ENCODE data around the gene LCN9. TPM values are rescaled to one million over a fixed set of nuclear protein-coding genes. Genes with fewer than 3 reads are reported as not detected.

Gene LCN9
- total and polyA plus RNA-seq, 2 experiments from 2014 or later = not detected

DNA sequence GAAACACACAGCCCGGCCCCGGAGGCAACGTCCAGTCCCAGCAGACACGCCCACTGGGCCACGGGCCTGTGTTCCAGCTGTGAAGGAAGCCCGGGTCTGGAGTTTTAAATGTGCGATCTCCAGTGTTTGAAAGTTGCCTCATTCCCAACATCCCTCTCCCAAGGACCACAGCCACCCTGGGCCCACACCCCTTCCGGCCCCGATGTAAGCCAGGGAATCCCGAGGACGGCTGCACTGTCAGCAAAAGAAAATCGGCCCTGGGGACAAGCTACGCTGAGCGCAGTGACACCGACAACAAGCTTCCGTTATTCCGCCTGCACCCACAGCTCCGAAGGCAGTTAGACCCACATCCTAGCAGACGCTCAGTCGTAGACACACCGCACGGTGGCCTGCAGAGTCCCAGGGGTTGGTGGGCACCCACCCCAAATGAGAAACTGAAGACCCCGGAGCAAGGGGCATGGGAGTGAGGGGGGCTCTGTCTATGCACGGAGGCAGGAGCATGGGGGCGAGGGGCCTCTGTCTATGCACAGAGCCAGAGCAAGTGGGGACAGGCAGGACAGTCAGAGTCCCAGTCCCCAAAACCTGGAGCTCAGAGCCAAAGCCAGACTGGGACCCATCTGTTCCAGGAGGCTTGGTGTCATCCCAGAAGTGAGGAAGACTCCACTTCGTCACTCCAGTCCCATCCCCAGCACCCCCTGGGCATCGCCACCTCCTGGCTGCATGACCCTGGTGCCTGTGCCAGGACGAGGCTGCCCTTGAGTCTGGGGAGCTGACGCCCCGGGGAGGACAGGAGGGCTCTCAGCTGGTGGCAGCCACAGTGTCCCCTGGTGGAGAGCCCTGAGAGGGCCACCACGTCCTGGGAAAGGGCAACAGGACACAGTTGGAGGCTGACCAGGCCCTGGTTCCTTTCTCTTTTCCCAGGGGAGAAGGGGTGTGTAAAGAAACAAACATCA is 47.2 kb upstream of the LCN9 start:
- ATAC-seq = peak; percentile 30; the same call in 2 of the 3 replicates
- H3K27ac Mint-ChIP-seq = no peak overlapping the region; the same call in 1 of the 2 replicates
- H3K4me1 Mint-ChIP-seq = no peaks in the 10 kb centered on the region

More for the DNA sequence above, 47.2 kb upstream of the LCN9 start:
- Histone ChIP-seq H3K36me3 (ENCODE audit: insufficient read depth) (no peaks in the 10 kb centered on the region), H3K4me1 (ENCODE audit: insufficient read depth) (no peaks in the 10 kb centered on the region), H4K20me1 (replicated peaks; ENCODE audit: insufficient read depth) (no peaks in the 10 kb centered on the region), H2AFZ (no peak overlapping the region), H3K4me3 (no peak overlapping the region), H3K4me2 (no peak overlapping the region), H3K27me3 (ENCODE audit: insufficient read depth) (no peaks in the 10 kb centered on the region), H3F3A (replicated peaks; ENCODE audit: low read depth) (no peaks in the 10 kb centered on the region), H3K79me2 (replicated peaks; ENCODE audit: insufficient read depth) (no peaks in the 10 kb centered on the region), H3K9me2 (ENCODE audit: insufficient read depth) (no peaks in the 10 kb centered on the region), H3K27ac (ENCODE audit: low read depth) (no peak overlapping the region)
- TF ChIP-seq, protein P1, sequence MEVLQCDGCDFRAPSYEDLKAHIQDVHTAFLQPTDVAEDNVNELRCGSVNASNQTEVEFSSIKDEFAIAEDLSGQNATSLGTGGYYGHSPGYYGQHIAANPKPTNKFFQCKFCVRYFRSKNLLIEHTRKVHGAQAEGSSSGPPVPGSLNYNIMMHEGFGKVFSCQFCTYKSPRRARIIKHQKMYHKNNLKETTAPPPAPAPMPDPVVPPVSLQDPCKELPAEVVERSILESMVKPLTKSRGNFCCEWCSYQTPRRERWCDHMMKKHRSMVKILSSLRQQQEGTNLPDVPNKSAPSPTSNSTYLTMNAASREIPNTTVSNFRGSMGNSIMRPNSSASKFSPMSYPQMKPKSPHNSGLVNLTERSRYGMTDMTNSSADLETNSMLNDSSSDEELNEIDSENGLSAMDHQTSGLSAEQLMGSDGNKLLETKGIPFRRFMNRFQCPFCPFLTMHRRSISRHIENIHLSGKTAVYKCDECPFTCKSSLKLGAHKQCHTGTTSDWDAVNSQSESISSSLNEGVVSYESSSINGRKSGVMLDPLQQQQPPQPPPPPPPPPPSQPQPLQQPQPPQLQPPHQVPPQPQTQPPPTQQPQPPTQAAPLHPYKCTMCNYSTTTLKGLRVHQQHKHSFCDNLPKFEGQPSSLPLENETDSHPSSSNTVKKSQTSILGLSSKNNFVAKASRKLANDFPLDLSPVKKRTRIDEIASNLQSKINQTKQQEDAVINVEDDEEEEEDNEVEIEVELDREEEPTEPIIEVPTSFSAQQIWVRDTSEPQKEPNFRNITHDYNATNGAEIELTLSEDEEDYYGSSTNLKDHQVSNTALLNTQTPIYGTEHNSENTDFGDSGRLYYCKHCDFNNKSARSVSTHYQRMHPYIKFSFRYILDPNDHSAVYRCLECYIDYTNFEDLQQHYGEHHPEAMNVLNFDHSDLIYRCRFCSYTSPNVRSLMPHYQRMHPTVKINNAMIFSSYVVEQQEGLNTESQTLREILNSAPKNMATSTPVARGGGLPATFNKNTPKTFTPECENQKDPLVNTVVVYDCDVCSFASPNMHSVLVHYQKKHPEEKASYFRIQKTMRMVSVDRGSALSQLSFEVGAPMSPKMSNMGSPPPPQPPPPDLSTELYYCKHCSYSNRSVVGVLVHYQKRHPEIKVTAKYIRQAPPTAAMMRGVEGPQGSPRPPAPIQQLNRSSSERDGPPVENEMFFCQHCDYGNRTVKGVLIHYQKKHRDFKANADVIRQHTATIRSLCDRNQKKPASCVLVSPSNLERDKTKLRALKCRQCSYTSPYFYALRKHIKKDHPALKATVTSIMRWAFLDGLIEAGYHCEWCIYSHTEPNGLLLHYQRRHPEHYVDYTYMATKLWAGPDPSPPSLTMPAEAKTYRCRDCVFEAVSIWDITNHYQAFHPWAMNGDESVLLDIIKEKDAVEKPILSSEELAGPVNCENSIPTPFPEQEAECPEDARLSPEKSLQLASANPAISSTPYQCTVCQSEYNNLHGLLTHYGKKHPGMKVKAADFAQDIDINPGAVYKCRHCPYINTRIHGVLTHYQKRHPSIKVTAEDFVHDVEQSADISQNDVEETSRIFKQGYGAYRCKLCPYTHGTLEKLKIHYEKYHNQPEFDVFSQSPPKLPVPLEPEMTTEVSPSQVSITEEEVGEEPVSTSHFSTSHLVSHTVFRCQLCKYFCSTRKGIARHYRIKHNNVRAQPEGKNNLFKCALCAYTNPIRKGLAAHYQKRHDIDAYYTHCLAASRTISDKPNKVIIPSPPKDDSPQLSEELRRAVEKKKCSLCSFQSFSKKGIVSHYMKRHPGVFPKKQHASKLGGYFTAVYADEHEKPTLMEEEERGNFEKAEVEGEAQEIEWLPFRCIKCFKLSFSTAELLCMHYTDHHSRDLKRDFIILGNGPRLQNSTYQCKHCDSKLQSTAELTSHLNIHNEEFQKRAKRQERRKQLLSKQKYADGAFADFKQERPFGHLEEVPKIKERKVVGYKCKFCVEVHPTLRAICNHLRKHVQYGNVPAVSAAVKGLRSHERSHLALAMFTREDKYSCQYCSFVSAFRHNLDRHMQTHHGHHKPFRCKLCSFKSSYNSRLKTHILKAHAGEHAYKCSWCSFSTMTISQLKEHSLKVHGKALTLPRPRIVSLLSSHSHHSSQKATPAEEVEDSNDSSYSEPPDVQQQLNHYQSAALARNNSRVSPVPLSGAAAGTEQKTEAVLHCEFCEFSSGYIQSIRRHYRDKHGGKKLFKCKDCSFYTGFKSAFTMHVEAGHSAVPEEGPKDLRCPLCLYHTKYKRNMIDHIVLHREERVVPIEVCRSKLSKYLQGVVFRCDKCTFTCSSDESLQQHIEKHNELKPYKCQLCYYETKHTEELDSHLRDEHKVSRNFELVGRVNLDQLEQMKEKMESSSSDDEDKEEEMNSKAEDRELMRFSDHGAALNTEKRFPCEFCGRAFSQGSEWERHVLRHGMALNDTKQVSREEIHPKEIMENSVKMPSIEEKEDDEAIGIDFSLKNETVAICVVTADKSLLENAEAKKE (CRISPR knock-in tag; IDR thresholded peaks at IDR 0.05) = no peak
- TF ChIP-seq JUNB (IDR thresholded peaks at IDR 0.05; ENCODE audit: unreplicated experiment) = no peak
- no peak for TF ChIP-seq EZH2phosphoT487 (IDR thresholded peaks at IDR 0.05; ENCODE audit: unreplicated experiment)
- TF ChIP-seq, protein P2, sequence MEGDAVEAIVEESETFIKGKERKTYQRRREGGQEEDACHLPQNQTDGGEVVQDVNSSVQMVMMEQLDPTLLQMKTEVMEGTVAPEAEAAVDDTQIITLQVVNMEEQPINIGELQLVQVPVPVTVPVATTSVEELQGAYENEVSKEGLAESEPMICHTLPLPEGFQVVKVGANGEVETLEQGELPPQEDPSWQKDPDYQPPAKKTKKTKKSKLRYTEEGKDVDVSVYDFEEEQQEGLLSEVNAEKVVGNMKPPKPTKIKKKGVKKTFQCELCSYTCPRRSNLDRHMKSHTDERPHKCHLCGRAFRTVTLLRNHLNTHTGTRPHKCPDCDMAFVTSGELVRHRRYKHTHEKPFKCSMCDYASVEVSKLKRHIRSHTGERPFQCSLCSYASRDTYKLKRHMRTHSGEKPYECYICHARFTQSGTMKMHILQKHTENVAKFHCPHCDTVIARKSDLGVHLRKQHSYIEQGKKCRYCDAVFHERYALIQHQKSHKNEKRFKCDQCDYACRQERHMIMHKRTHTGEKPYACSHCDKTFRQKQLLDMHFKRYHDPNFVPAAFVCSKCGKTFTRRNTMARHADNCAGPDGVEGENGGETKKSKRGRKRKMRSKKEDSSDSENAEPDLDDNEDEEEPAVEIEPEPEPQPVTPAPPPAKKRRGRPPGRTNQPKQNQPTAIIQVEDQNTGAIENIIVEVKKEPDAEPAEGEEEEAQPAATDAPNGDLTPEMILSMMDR (conservative IDR thresholded peaks at IDR 0.05; ENCODE audit: low read depth in 2 of 2) = peak in 1 of 2 experiments; percentile 27; a peak in 2 of 4 replicates
- peaks cover 5% of the 10 kb centered on the region for H3K27me3 Mint-ChIP-seq (ENCODE audit: insufficient read depth, low read depth, poor library complexity)
- DNase-seq (ENCODE audit: low spot score) = no peak
- peaks cover 11% of the 10 kb centered on the region for H3K9me3 Mint-ChIP-seq
- no peak overlapping the region for H3K4me3 Mint-ChIP-seq
- peaks cover 7% of the 10 kb centered on the region for H3K36me3 Mint-ChIP-seq (ENCODE audit: low read depth)
